ENCODE results near the gene CYLD. TPM values are rescaled to one million over a fixed set of nuclear protein-coding genes. Genes with fewer than 3 reads are reported as not detected.

CYLD gene
- total RNA-seq, 1 experiment from 2014 or later: 10.1 TPM

DNA sequence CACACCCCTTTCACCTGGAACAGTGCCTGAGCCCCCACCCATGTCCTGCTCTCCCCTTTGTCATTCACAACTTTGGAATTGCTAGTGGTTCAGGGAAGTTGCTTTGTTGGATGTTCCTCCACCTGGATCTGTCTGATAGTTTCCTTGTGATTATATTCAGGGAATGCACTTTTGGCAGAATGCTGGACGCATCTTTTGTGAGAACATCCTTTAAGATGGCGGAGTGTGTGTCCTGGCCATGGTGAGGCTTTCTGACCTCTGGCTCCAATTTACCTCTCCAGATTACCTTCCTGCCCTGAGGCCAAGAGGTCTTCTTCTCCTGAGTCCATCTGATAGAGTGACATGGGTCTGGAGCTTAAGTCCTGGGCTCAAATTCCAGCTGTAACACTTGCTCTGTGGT, 104.6 kb downstream of the CYLD start:
- DNase-seq (ENCODE audit: low read depth, low spot score) (no peak), ATAC-seq (no peak)
- Histone ChIP-seq H3K9me3 (ENCODE audit: control insufficient read depth, insufficient read depth, low read depth, low read length) (no peaks in the 10 kb centered on the region), H3K4me3 (ENCODE audit: low read depth in 2 of 2, low read length in 2 of 2) (no peak overlapping the region), H3K4me1 (ENCODE audit: control insufficient read depth, insufficient read depth, low read length) (no peaks in the 10 kb centered on the region), H3K27me3 (ENCODE audit: control insufficient read depth, insufficient read depth, low read length) (no peaks in the 10 kb centered on the region), H3K36me3 (ENCODE audit: control insufficient read depth, insufficient read depth, low read length) (no peaks in the 10 kb centered on the region), H3K27ac (ENCODE audit: low read length) (no peak overlapping the region)
- intact Hi-C loops (cut with micrococcal nuclease; ENCODE audit: unreplicated experiment): no loop called here
- ChIA-PET CTCF (no interaction called here), POLR2A (no interaction called here)
- TF ChIP-seq REST (IDR thresholded peaks at IDR 0.05; ENCODE audit: insufficient read depth in 1 of 2, low read depth in 2 of 2, low read length in 1 of 2) (no peak), SIN3A (IDR thresholded peaks at IDR 0.05; ENCODE audit: borderline replicate concordance, insufficient read depth, low read depth, low read length) (no peak), TCF7L2 (IDR thresholded peaks at IDR 0.05; ENCODE audit: low read depth, low read length) (no peak), POLR2AphosphoS5 (IDR thresholded peaks at IDR 0.05; ENCODE audit: low read depth, low read length) (no peak)
- TF ChIP-seq, protein P1, sequence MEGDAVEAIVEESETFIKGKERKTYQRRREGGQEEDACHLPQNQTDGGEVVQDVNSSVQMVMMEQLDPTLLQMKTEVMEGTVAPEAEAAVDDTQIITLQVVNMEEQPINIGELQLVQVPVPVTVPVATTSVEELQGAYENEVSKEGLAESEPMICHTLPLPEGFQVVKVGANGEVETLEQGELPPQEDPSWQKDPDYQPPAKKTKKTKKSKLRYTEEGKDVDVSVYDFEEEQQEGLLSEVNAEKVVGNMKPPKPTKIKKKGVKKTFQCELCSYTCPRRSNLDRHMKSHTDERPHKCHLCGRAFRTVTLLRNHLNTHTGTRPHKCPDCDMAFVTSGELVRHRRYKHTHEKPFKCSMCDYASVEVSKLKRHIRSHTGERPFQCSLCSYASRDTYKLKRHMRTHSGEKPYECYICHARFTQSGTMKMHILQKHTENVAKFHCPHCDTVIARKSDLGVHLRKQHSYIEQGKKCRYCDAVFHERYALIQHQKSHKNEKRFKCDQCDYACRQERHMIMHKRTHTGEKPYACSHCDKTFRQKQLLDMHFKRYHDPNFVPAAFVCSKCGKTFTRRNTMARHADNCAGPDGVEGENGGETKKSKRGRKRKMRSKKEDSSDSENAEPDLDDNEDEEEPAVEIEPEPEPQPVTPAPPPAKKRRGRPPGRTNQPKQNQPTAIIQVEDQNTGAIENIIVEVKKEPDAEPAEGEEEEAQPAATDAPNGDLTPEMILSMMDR (IDR thresholded peaks at IDR 0.05): no peak
- in situ Hi-C loops (cut with HindIII; ENCODE audit: low pct_unique_long_range_greater_than_20kb, low sequenced_read_pairs): no loop called here
- no TSS peak for BruUV-seq (replicated peaks)

DNA sequence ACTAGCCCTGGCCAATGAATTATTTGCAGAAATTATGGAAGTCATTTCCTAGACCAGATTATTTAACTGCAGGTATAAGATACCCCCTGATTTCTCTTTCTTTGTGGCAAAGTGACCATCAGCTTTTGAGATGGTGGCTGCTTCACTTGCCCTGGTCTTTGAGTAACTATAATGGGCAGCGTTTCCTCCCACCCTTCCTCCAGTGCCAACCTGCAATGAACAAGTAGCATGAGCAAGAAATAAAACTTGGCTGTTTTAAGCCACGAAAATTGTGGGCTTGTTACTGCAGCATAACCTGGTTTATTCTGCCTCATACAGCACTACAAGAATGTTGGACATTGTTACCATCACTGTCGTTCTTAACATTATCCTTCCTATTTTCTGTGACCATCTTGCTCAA, 105.3 kb downstream of the CYLD start:
- H3K27me3 ChIP-seq (ENCODE audit: control insufficient read depth, insufficient read depth, low read length): no peaks in the 10 kb centered on the region
- H3K27ac ChIP-seq (ENCODE audit: low read length): no peak overlapping the region
- no peaks in the 10 kb centered on the region for H3K9me3 ChIP-seq (ENCODE audit: control insufficient read depth, insufficient read depth, low read depth, low read length)
- in situ Hi-C loops (cut with HindIII; ENCODE audit: low pct_unique_long_range_greater_than_20kb, low sequenced_read_pairs): no loop called here
- no peak for TF ChIP-seq REST (IDR thresholded peaks at IDR 0.05; ENCODE audit: insufficient read depth in 1 of 2, low read depth in 2 of 2, low read length in 1 of 2)
- no peak for TF ChIP-seq TCF7L2 (IDR thresholded peaks at IDR 0.05; ENCODE audit: low read depth, low read length)
- TF ChIP-seq POLR2AphosphoS5 (IDR thresholded peaks at IDR 0.05; ENCODE audit: low read depth, low read length): no peak
- TF ChIP-seq SIN3A (IDR thresholded peaks at IDR 0.05; ENCODE audit: borderline replicate concordance, insufficient read depth, low read depth, low read length): no peak
- TF ChIP-seq, protein P1 (IDR thresholded peaks at IDR 0.05): no peak
- ATAC-seq (no peak), DNase-seq (ENCODE audit: low read depth, low spot score) (no peak)
- H3K4me1 ChIP-seq (ENCODE audit: control insufficient read depth, insufficient read depth, low read length): no peaks in the 10 kb centered on the region
- H3K4me3 ChIP-seq (ENCODE audit: low read depth in 2 of 2, low read length in 2 of 2): no peak overlapping the region
- no peaks in the 10 kb centered on the region for H3K36me3 ChIP-seq (ENCODE audit: control insufficient read depth, insufficient read depth, low read length)
- BruUV-seq (replicated peaks): no TSS peak
- intact Hi-C loops (cut with micrococcal nuclease; ENCODE audit: unreplicated experiment): no loop called here
- POLR2A ChIA-PET: no interaction called here
- CTCF ChIA-PET: no interaction called here

Data from Panc1 (cell line).